ENCODE measurements around the gene NEDD4.
"Not testable (repeated sequence)": the region's sequence is repeated elsewhere in the genome, so short reads cannot be mapped to it uniquely, and the experiment has no call there.

The NEDD4 gene

DNA sequence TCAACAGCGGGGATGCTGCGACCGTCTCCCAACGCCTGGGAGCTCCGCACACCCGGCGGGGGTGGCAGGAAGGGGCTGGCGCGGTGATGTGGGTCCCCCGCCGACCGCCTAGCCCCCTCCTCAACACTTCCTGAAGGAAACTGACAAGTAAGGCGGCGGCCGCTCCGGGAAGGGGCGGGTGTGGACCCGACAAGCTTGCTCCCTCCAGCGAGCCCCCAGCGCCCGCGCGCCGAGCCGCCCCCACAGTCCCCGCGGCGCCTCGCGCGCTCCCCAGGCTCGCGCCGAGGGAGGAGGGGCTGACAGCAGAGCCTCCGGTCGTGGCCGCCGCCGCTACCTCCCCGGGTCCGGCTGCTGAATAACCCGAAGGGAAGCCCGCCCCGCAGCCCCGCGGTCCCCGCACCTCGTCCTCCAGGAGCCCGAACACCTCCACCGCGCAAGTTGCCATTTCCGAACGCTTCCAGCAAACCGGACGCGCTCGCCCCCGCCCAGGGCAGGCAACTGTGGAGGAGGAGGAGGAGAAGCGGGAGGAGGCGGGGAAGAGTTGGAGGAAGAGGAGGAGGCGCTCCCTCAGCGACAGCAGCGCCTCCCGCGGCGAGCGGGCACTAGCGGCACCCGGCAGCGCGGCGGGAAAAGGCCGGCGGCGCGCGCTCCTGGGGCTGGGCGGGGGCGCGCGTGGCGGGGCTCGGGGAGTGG lies at the start of gene NEDD4:
TSS of gene NEDD4 (minus strand) at position 502 of the 693 bp plus-strand sequence. CDS start at position 445, 57 bp downstream.
- DNase-seq (ENCODE audit: low read depth in 1 of 2, low spot score in 1 of 2) = peak; percentile 30 to 65

DNA sequence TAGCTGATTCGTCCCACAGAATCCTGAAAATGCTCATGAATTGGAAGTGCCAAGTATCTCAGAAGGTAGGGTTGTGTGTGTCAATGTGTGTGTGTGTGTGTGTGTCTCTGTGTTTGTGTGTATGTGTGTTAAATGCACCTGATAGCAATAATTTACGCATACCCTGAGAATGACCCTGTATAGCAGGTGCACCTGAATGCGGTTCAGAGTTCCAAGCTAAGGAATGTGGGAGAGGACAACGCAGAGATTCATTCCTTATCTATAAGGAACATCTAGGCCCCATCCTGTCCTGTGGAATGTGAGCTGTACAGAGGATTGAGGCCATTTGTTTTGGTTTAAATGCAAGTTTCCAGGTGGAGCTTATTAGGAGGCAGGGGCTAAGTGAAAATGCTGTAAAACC lies 49.1 kb upstream of the NEDD4 start:
- DNase-seq (ENCODE audit: low read depth in 1 of 2, low spot score in 1 of 2) = no peak

DNA sequence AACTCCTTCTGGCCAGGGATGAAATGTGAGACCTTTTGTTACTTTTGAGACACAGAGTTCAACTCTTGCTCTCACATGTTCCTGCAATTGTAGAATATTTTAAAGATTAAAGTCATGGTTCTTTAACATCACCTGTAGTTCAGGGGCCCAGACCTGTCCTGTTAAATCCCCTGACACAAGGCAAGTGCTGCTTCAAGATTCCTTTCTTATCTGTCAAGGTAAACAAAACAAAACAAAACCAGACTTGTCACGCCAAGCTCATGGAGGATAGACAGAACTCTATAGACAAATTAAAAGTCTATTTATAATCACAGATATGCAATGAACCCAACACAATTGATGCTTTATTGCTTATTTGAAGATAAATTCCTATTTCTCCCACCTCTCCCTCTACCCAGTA lies 48.6 kb upstream of the NEDD4 start:
- DNase-seq (ENCODE audit: low read depth in 1 of 2, low spot score in 1 of 2) = no peak

DNA sequence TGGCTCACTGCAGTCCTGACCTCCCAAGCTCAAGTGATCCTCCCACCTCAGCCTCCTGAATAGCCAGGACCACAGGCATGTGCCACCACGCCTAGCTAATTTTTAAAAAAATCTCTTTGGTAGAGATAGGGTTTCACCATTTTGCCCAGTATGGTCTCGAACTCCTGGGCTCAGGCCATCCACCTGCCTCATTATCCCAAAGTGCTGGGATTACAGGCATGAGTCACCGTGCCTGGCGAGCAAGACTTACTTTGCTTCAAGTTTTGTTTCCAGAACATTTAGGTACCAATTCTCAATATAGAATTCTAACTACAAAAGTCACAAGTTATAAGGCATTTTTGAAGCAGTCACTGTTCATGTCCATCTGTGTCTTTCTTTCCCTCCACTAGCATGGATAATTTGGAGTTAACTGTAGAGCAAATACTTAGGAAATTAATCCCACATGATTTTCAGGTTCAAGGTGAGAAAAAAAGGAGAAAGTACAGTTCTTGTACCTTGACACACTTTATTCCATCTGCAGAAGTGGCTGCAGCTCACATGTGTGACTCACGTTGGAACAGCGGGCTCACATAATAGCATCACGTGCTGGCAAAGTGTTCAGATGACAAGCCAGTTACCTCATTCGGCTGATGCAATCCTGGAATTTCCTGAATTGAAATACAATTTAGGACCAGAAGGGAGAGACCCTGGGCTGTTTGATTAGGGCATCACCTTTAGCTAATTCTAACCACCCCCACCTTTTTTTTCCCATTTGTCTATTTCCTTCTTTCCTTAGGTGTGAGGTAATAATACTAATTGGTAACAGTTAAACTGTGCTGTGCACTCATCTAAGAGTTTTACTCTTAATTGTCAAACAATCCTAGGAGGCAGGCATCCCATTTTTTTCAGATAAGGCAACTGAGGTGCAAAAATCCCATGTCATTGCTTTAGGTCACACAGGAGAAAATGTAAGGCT lies 46.9 kb upstream of the NEDD4 start:
- DNase-seq (ENCODE audit: low read depth in 1 of 2, low spot score in 1 of 2) = no peak

DNA sequence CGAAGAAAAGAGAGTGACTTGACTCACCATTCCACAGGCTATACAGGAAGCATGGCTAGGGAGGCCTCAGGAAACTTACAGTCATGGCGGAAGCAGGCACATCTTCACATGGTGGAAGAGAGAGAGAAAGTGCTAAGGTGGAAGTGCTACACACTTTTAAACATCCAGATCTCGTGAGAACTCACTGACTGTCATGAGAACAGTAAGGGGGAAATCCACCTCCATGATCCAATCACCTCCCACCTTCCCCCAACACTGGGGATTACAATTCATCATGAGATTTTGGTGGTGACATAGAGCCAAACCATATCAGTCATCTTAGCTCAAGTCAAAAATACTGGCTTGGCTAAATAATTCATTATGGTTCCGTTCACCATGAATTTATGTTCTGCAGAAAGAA lies 45.3 kb upstream of the NEDD4 start:
- DNase-seq (ENCODE audit: low read depth in 1 of 2, low spot score in 1 of 2) = no peak

DNA sequence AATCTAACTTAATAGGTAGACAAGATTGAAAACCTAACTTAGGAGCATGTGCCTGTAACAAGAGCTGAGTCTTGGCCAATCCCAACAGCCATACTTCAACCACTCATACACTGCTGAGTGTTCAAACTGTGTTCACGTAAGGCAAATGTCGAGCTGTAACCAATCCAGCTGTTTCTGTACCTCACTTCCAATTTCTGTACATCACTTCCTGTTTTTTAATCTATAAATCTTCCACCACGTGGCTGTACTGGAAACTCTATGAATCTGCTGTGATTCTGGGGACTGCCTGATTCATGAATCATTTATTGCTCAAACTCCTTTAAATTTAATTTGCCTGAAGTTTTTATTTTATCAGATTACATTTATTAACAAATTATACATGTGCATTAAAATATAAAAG lies 44.6 kb upstream of the NEDD4 start:
- DNase-seq (ENCODE audit: low read depth in 1 of 2, low spot score in 1 of 2) = no peak

DNA sequence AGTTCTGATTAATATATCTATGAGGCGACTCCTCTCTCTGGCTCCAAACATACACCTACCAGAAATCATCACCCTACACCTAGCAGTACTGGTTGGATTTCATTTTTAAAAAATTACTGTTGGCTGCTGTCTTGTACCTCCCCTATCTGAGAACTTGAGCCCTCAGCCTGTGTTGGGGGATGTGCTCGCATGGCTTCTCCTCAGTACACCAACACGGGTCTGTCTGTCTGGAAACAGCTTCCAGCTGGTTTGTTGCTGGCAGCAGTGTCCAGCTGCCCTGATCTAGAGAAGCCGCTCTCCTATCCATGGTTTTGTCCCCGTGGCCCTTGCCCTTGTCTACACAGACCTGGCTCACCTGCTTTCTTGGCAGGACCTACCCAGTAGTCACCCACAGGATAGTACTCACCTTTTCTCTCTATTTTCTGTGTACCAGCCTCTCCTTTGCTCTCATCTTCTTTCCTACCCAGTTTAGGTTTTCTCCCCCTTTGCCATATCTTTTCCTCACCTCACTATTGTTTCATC lies 43.2 kb upstream of the NEDD4 start:
- DNase-seq (ENCODE audit: low read depth in 1 of 2, low spot score in 1 of 2) = no peak

DNA sequence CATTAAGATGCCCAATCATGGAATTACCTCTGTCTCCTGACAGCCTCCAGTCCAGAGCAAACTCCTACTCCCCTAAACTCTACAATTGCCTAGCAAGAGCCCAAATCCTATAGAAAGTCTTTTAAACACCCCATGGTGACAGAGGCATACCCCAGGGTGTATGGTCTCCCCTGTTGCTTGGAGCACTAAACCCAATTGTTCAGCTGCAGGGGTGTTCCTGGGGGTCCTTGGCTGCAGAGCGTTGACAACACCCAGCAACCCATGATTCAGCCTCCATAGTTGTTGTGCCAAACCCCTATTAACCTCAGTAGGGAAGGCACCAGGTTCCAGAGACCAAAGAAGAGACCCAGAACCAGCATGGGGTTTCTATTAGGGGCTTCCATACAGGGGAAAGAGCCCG lies 41.8 kb upstream of the NEDD4 start:
- no peak for DNase-seq (ENCODE audit: low read depth in 1 of 2, low spot score in 1 of 2)

DNA sequence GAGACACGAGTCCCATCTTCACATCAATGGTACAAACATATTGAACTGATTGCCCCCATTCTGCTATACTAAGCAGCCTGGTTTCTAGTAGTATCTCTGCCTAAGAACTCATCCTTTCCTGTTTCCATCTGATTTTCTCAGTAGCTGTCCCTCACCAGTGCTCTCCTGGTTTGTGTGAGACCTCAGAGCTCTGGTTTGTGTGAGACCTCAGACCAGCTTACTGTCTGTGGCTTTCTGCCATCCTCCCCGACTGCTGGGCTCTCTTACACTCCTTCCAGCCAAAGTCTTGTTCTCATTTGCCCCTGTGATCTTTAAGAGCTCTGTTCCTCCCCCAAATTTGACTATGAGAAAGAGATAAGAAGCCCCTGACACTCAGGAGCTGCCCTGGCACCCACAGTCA lies 41.1 kb upstream of the NEDD4 start:
- no peak for DNase-seq (ENCODE audit: low read depth in 1 of 2, low spot score in 1 of 2)

DNA sequence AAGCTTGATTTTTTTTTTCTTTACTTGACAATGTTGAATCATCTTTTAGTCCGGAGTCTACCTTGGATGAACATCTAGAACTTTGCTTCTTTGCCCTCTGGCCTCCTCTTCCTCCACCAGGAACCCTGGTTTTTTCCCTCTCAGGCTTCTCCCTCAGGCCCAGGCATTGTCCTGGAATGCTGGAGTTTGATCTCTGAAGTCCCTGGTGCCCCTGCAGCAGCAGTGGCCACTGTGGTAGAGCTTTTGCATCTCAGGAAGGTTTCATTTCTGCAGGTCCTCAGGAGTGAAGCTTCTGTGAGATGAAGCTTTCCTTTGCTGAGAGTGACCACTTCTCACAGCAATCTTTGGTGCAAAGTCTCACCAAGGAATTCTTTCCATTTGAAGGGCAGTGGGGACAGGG lies 39.0 kb upstream of the NEDD4 start:
- DNase-seq (ENCODE audit: low read depth in 1 of 2, low spot score in 1 of 2) = no peak

DNA sequence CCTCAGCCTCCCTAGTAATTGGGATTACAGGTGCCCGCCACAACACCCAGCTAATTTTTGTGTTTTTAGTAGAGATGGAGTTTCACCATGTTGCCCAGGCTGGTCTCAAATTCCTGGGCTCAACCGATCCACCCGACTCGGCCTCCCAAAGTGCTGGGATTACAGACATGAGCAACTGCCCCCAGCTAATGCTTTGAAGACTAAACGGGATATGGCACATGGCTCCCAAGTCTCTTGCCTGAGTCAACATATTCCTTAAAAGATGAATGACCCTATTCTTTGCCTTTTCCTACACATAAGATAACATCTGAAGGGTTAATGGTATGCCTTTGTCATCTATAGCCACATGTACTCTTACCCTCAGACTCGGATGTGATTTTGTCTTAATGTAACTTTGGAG lies 38.4 kb upstream of the NEDD4 start:
- DNase-seq (ENCODE audit: low read depth in 1 of 2, low spot score in 1 of 2) = no peak

DNA sequence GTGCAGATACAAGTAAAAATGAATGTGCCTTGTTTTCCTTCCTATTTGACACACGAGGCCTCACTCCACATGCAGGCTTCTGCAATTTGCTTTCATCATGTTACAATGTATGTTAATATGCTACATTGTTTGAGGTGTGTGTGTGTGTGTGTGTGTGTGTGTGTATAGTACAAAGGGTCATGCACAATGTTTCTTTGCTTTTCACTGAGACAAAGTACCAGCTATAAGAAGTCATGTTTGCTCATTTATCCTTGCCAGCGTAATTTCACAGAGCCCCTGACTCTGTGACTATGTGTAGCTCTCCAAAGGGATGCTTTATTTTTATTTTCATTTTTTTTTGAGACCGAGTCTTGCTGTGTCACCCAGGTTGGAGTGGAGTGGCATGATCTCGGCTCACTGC lies 38.0 kb upstream of the NEDD4 start:
- no peak for DNase-seq (ENCODE audit: low read depth in 1 of 2, low spot score in 1 of 2)

DNA sequence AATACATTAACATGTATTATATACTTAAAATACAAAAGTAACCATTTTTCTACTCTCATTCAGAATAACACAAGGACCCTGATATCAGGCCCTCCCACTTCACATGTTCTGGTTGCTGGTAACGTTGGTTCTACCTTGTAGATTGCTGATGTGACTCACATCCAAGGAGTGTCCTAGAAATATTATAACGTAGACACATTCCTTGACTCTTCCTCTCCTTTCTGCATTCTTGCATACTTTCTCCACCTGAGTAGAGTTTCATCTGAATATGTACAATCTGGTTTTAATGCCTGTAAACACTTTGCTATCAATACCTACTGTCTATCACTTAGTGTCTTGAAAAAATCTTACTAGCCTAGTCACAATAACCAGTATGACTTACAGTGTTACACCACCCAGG lies 35.0 kb upstream of the NEDD4 start:
- no peak for DNase-seq (ENCODE audit: low read depth in 1 of 2, low spot score in 1 of 2)

DNA sequence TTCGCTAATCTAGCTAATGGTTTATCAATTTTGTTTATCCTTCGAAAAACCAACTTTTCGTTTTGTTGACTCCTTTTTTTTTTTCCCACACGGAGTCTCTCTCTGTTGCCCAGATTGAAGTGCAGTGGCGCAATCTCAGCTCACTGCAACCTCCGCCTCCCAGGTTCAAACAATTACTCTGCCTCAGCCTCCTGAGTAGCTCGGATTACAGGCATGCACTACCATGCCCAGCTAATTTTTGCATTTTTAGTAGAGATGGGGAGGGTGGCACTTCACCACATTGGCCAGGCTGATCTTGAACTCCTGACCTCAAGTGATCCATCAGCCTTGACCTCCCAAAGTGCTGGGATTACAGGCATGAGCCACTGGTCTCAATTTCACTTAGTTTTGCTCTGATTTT lies 29.7 kb upstream of the NEDD4 start:
- DNase-seq (ENCODE audit: low read depth in 1 of 2, low spot score in 1 of 2) = not testable (repeated sequence)

DNA sequence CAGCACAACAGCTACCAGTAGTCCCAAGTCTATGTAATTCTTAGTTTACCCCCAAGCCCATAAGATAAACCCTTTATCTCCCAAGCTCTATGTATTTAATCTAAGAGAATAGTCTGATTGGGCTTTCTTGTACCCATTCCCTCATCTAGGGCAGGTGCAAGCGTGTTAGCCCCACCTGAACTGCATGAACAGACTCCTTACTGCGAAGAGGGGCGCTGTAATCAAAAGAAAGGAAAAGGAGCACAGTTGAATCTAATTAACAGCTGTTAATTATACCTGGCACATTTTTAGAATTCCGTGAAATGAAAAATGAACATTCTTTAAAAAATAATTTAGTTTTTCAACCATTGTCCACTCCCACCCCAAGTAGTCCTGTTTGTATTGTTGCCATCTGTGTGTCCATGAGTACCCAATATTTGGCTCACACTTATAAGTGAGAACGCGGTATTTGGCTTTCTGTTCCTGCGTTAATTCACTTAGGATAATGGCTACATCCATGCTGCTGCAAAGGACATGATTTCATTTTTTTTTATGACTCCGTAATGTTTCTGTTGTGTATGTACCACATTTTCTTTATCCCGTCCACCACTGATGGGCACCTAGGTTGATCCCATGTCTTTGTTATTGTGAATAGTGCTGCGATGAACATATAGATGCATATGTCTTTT lies 26.5 kb upstream of the NEDD4 start:
- no peak for DNase-seq (ENCODE audit: low read depth in 1 of 2, low spot score in 1 of 2)

DNA sequence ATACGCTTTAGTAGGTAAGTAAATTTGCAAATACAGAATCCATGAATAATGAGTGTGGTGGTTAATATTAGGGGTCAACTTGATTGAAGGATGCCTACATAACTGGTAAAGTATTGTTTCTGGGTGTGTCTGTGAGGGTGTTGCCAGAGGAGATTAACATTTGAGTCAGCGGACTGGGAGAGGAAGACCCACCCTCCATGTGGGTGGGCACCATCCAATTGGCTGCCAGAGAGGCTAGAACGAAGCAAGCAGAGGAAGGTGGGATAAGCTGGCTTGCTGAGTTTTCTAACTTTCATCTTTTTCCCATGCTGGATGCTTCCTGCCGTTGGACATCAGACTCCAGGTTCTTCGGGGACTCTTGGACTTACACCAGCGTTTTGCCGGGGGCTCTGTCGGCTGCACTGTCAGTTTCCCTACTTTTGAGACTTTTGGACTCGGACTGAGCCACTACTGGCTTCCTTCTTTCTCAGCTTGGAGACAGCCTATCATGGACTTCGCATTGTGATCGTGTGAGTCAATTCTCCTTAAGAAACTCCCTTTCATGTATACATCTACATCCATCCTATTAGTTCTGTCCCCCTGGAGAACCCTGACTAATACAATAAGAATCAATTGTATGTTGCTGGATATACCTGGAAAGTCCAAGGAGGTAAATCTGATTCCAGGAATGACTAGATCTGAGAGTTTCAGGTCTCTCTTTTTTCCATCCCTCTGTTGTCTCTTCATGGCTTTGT lies 25.8 kb upstream of the NEDD4 start:
- no peak for DNase-seq (ENCODE audit: low read depth in 1 of 2, low spot score in 1 of 2)

DNA sequence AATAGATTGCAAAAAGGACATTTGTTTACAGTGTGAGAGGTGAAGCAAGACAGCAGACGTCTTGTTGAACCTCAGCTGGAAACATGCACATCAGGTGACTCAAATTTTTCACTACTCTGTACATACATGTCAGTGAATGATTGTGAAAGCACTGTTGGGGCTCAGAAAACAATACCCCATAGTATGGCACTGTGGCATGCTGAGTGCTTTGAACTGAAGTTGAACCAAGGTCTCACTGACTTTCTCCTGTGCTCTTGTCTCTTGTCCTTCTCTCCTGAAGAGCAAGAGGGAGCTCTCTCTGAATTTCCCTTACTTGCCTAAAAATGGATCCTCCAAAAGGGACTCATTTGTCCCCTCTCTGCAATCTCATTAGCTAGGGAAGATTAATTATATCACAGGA lies 24.5 kb upstream of the NEDD4 start:
- DNase-seq (ENCODE audit: low read depth in 1 of 2, low spot score in 1 of 2) = no peak

DNA sequence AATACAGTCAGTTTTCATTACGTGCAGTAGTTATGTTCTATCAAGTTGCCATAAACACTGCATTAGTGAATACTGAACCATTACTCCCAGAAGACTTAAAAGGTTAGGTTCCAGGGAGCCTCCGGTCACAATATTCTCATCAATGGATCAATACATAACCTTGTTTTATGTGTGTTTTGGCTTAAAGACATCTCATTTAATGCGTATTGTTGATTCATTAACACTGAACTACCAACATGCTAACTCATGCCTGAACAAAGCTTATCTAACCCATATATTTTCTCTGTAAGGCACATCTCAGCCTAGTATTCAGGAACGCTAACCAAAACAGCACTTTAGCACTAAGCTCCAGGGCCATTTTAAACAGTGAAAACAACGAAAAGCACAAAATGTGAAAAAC lies 24.1 kb upstream of the NEDD4 start:
- no peak for DNase-seq (ENCODE audit: low read depth in 1 of 2, low spot score in 1 of 2)

DNA sequence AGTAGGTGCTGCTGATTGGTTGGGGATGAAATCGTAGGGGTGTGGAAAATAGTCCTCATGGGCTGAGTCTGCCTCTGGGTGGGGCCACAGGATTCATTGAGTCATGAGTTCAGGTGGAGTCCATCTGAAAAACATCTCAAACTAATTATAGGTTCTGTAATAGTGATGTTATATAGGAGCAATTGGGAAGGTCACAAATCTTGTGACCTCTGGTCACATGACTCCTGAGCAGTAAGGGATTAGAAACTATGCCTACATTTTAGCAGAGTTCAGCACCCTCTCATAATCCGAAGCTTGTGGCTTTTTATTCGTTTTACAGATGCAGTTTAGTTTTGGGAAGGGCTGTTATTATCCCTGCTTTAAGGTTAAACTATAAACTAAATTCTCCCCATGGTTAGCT lies 22.9 kb upstream of the NEDD4 start:
- DNase-seq (ENCODE audit: low read depth in 1 of 2, low spot score in 1 of 2) = no peak

DNA sequence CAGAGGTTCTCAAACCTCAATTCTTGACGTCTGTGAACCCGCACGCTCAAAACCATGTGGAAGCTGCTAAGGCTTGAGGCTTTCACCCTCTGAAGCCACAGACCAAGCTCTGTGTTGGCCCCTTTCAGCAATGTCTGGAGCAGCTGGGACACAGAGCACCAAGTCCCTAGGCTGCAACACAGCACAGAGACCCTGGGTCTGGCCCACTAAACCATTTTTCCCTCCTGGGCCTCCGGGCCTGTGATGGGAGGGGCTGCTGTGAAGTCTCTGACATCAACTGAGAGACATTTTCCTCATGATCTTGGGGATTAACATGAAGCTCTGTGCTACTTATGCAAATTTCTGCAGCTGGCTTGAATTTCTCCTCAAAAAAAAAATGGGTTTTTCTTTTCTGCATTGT lies 21.3 kb upstream of the NEDD4 start:
- no peak for DNase-seq (ENCODE audit: low read depth in 1 of 2, low spot score in 1 of 2)

DNA sequence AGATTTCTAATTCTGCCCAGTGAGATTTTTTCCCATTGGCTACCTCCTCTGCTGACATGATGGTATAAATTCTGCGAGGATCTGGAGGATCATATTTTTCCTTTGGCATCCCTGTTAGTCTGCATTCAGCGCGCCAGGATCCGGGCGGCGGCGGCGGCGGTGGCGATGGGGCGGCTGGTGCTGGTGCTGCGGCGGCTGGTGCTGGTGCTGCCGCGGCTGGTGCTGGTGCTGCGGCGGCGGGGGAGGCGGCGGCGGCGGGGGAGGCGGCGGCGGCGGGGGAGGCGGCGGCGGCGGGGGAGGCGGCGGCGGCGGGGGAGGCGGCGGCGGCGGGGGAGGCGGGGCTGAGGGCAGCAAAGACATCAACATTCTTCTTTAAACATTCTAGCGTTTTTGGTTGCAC lies 13.6 kb upstream of the NEDD4 start:
- not testable (repeated sequence) for DNase-seq (ENCODE audit: low read depth in 1 of 2, low spot score in 1 of 2)

Data from activated T-helper 1 cell treated with anti-CD3 and anti-CD28 coated beads, Interleukin-2, amount 50 U/mL, for 16 hours (primary cell).